ENCODE data around the gene FLT1. TPM values are rescaled to one million over a fixed set of nuclear protein-coding genes. Genes with fewer than 3 reads are reported as not detected.

Gene FLT1
- polyA plus RNA-seq, 2 of the 4 experiments (the other 2 are of a cell fraction): not detected

GRCh38 chr13:28338006-28338574 is 156.8 kb downstream of the FLT1 start:
- H3K4me3 ChIP-seq: no peak overlapping the region
- H3K4me1 ChIP-seq: no peaks in the 10 kb centered on the region
- FAIRE-seq (no peak), ATAC-seq (no peak), DNase-seq (ENCODE audit: low read depth in 1 of 2, low spot score in 1 of 2) (no peak)
- POLR2A ChIA-PET: no interaction called here
- TF ChIP-seq EP300 (IDR thresholded peaks at IDR 0.05) (no peak), TFCP2L1 (CRISPR knock-in tag; IDR thresholded peaks at IDR 0.05) (no peak), CHD2 (IDR thresholded peaks at IDR 0.05; ENCODE audit: low read length, partially characterized antibody) (no peak), MAFK (IDR thresholded peaks at IDR 0.05; ENCODE audit: partially characterized antibody) (no peak), JUNB (IDR thresholded peaks at IDR 0.05) (no peak), POLR2AphosphoS2 (conservative IDR thresholded peaks at IDR 0.05; ENCODE audit: low read length) (no peak), RNF2 (IDR thresholded peaks at IDR 0.05; ENCODE audit: borderline replicate concordance, low read depth) (no peak), MAX (IDR thresholded peaks at IDR 0.05) (no peak), POLR2A (IDR thresholded peaks at IDR 0.05; ENCODE audit: low read length) (no peak)
- TF ChIP-seq, protein P1, sequence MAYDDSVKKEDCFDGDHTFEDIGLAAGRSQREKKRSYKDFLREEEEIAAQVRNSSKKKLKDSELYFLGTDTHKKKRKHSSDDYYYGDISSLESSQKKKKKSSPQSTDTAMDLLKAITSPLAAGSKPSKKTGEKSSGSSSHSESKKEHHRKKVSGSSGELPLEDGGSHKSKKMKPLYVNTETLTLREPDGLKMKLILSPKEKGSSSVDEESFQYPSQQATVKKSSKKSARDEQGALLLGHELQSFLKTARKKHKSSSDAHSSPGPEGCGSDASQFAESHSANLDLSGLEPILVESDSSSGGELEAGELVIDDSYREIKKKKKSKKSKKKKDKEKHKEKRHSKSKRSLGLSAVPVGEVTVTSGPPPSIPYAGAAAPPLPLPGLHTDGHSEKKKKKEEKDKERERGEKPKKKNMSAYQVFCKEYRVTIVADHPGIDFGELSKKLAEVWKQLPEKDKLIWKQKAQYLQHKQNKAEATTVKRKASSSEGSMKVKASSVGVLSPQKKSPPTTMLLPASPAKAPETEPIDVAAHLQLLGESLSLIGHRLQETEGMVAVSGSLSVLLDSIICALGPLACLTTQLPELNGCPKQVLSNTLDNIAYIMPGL (CRISPR knock-in tag; IDR thresholded peaks at IDR 0.05; ENCODE audit: borderline replicate concordance): no peak
- TF ChIP-seq, protein P2, sequence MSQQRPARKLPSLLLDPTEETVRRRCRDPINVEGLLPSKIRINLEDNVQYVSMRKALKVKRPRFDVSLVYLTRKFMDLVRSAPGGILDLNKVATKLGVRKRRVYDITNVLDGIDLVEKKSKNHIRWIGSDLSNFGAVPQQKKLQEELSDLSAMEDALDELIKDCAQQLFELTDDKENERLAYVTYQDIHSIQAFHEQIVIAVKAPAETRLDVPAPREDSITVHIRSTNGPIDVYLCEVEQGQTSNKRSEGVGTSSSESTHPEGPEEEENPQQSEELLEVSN (IDR thresholded peaks at IDR 0.05; ENCODE audit: borderline replicate concordance, low read depth): no peak
- no peaks in the 10 kb centered on the region for H3K9me3 ChIP-seq
- WGBS (ENCODE audit: missing lambda C conversion rate): 71% methylated on average over 4 of the region's 4 CpGs
- CTCF ChIA-PET: interaction anchor here (1.3 kb wide), 1 partner anchor 21 kb away, joined by 3 read pairs; no protein-coding TSS in a partner anchor
- no peak overlapping the region for H3K4me2 ChIP-seq
- H3K27ac ChIP-seq: no peak overlapping the region

DNA sequence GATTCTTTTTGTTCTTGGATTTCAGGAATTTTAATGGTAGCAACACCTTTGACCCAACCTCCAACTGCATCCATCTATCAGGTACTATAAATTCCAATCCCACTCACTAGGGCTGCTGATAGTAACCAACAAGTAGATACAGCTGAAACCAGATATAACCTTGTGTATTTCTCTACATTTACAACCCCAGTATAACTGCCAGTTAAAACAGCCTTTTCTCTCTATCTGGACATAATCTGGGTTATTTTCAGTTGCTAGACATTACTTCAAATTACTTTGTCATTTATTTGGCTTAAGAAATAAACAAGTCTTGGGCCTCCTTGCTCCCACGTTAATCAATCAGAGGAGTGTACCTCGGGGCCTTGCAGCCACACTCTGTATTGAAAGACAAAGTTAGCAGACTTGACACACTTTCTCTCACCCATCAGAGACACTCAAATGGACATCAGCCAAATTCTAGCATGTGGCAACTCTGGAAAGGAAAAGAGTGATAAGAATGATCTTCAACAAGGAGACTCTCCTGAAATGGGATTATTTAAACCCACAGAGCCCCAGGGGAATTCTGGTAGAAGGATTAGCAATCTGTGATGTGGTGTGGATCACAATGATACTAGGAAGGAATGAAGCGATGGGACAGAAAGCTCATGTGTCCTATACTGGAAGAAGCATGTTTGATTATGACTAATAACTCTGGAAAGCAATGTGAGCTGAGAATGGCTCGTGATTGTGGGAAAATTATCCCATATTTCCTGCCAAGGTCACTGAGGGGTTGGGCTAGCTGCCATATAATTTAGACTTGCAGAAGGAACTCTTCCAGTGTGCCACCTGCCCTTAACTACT is 157.5 kb downstream of the FLT1 start:
- WGBS (ENCODE audit: missing lambda C conversion rate): 31% methylated on average over 4 of the region's 4 CpGs
- DNase-seq (ENCODE audit: low read depth in 1 of 2, low spot score in 1 of 2): no peak
- no peaks in the 10 kb centered on the region for H3K9me3 ChIP-seq
- CTCF ChIA-PET: interaction anchor here (1.3 kb wide), 1 partner anchor 20 kb away, joined by 3 read pairs; no protein-coding TSS in a partner anchor
- TF ChIP-seq POLR2AphosphoS2 (conservative IDR thresholded peaks at IDR 0.05; ENCODE audit: low read length) (no peak), SREBF2 (IDR thresholded peaks at IDR 0.05) (no peak), HOXB5 (CRISPR knock-in tag; IDR thresholded peaks at IDR 0.05) (no peak)
- TF ChIP-seq, protein P3, sequence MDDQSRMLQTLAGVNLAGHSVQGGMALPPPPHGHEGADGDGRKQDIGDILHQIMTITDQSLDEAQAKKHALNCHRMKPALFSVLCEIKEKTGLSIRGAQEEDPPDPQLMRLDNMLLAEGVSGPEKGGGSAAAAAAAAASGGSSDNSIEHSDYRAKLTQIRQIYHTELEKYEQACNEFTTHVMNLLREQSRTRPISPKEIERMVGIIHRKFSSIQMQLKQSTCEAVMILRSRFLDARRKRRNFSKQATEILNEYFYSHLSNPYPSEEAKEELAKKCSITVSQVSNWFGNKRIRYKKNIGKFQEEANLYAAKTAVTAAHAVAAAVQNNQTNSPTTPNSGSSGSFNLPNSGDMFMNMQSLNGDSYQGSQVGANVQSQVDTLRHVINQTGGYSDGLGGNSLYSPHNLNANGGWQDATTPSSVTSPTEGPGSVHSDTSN (IDR thresholded peaks at IDR 0.05): no peak
- H3K4me1 ChIP-seq: no peaks in the 10 kb centered on the region
- H3K4me2 ChIP-seq: no peak overlapping the region
- H3K4me3 ChIP-seq: no peak overlapping the region
- ATAC-seq: no peak
- no peak for FAIRE-seq
- POLR2A ChIA-PET: no interaction called here
- H3K27ac ChIP-seq: no peak overlapping the region

DNA sequence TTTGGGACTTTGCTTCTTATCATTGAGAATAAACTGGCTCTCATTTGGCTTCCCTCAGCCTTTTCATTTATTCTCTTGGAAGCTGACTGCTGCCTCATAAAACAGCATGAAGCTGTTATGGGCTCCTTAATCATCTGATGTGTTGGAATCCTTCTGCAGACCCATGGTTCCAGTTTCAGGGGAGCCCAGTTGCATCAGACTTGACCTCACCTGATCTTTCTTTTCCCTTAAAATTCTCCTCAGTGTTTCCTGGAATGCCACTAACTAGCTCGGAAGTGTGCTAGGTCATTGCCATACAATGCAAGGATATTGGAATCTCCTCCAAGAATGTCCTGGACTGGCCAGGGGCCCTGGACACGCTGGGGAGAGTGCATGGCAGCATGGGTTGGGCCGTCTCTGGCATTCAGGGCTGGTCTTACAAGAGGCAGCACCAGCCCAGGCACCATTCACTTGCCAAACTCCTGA is 158.7 kb downstream of the FLT1 start:
- no peaks in the 10 kb centered on the region for H3K9me3 ChIP-seq
- ChIA-PET POLR2A (no interaction called here), CTCF (no interaction called here)
- no peaks in the 10 kb centered on the region for H3K4me1 ChIP-seq
- no peak overlapping the region for H3K27ac ChIP-seq
- ATAC-seq: no peak
- H3K4me3 ChIP-seq: no peak overlapping the region
- no peak for DNase-seq (ENCODE audit: low read depth in 1 of 2, low spot score in 1 of 2)
- no peak for FAIRE-seq
- no peak overlapping the region for H3K4me2 ChIP-seq
- TF ChIP-seq NR3C1 (IDR thresholded peaks at IDR 0.05) (no peak), CBX2 (IDR thresholded peaks at IDR 0.05; ENCODE audit: borderline replicate concordance, low read depth) (no peak), PHF8 (IDR thresholded peaks at IDR 0.05; ENCODE audit: borderline replicate concordance, low read depth) (no peak), HOXB13 (CRISPR knock-in tag; IDR thresholded peaks at IDR 0.05; ENCODE audit: low read depth) (no peak), KDM1A (IDR thresholded peaks at IDR 0.05; ENCODE audit: low read depth) (no peak)
- TF ChIP-seq, protein P4, sequence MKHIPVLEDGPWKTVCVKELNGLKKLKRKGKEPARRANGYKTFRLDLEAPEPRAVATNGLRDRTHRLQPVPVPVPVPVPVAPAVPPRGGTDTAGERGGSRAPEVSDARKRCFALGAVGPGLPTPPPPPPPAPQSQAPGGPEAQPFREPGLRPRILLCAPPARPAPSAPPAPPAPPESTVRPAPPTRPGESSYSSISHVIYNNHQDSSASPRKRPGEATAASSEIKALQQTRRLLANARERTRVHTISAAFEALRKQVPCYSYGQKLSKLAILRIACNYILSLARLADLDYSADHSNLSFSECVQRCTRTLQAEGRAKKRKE (CRISPR knock-in tag; IDR thresholded peaks at IDR 0.05; ENCODE audit: low read depth): no peak
- WGBS (ENCODE audit: missing lambda C conversion rate): 35% methylated on average over 3 of the region's 3 CpGs

All from A549 (cell line).